Endothelial cell of umbilical vein (primary cell): Measurements from ENCODE around the gene XCL2. TPM values are rescaled to one million over a fixed set of nuclear protein-coding genes. Genes with fewer than 3 reads are reported as not detected.

Experiments used
- BruUV-seq: library from RNA; stranded (reverse); fragments of 400-500 nt; replicated peaks from 2 replicates; lab custom pipeline; 2021; lab: Mats Ljungman, UMichigan
- CTCF ChIA-PET: fragments of 300-600, 350-600 bp; sonication (Branson Sonifier 250); formaldehyde crosslinking; loops from one replicate; lab custom pipeline; 2021; ENCODE audit warnings: antibody characterized with exemption, inconsistent platforms; lab: Charles Lee
- POLR2A ChIA-PET: fragments of 300-600, 350-600 bp; sonication (Branson Sonifier 250); formaldehyde crosslinking; loops from one replicate; lab custom pipeline; 2021; ENCODE audit warnings: antibody characterized with exemption, inconsistent platforms; lab: Charles Lee
- DNase-seq: peaks from one replicate; pipeline ENCODE4 v3.0.0-alpha.2; 2011; ENCODE audit warnings: low read depth, low spot score
- FAIRE-seq: peaks from 2 replicates; lab custom pipeline; 2011; peaks lifted over from hg19 to GRCh38; lab: Jason Lieb, UNC
- H2AFZ ChIP-seq: 2 replicates; pipeline ENCODE4 v1.6.0; 2012; ENCODE audit warnings: low read depth, low read length, control low read depth, inconsistent platforms
- H3K27ac ChIP-seq: 2 replicates; pipeline ENCODE4 v1.5.1; 2011; ENCODE audit warnings: low read depth, mild to moderate bottlenecking, control low read depth, low read length, moderate library complexity; ENCODE audit not compliant: insufficient read depth
- H3K27me3 ChIP-seq, 2 experiments: 2 replicates each; pipeline versions ENCODE4 v1.6.0 to v1.6.1; 2011; ENCODE audit warnings: low read length in 2 of 2, mixed read lengths in 1 of 2; ENCODE audit not compliant: control insufficient read depth in 2 of 2, insufficient read depth in 2 of 2
- H3K36me3 ChIP-seq, 2 experiments: 2 replicates in 1 of 2; 3 replicates in 1 of 2; pipeline ENCODE4 v1.5.1; 2011; ENCODE audit warnings: low read length in 2 of 2, mild to moderate bottlenecking in 1 of 2, moderate library complexity in 1 of 2; ENCODE audit not compliant: control insufficient read depth in 2 of 2, insufficient read depth in 2 of 2; ENCODE audit errors: extremely low read depth in 1 of 2
- H3K4me1 ChIP-seq: 3 replicates; pipeline ENCODE4 v1.5.1; 2011; ENCODE audit warnings: mild to moderate bottlenecking, low read length; ENCODE audit not compliant: control insufficient read depth, insufficient read depth; ENCODE audit errors: extremely low read depth
- H3K4me2 ChIP-seq: 2 replicates; pipeline ENCODE4 v1.6.1; 2011; ENCODE audit warnings: low read length, control low read depth, mixed read lengths; ENCODE audit not compliant: insufficient read depth
- H3K4me3 ChIP-seq, 3 experiments: fragments of 200-600 bp in 1 of 3; sonication (generic), shearing (Covaris generic) in 1 of 3; replicated peaks in 1 of 3; 2 replicates each; pipeline ENCODE4 v1.5.1; 2011 to 2016; ENCODE audit warnings: control low read depth in 3 of 3, low read length in 3 of 3, mild to moderate bottlenecking in 2 of 3, inconsistent platforms in 1 of 3, low read depth in 1 of 3, moderate library complexity in 1 of 3; ENCODE audit not compliant: insufficient read depth in 1 of 3
- H3K79me2 ChIP-seq: 2 replicates; pipeline ENCODE4 v1.6.0; 2012; ENCODE audit warnings: low read length, inconsistent platforms; ENCODE audit not compliant: control insufficient read depth, insufficient read depth
- H3K9ac ChIP-seq: replicated peaks from 2 replicates; pipeline ENCODE3; 2011; ENCODE audit warnings: low read length, control low read depth; ENCODE audit not compliant: insufficient read depth; ENCODE audit errors: extremely low read depth
- H3K9me1 ChIP-seq: replicated peaks from 3 replicates; pipeline ENCODE4 v1.6.0; 2011; ENCODE audit warnings: mild to moderate bottlenecking, low read length; ENCODE audit not compliant: control insufficient read depth, insufficient read depth; ENCODE audit errors: extremely low read depth
- H3K9me3 ChIP-seq: replicated peaks from 2 replicates; pipeline ENCODE4 v1.5.1; 2012; ENCODE audit warnings: low read length, inconsistent platforms; ENCODE audit not compliant: control insufficient read depth, insufficient read depth
- H4K20me1 ChIP-seq: replicated peaks from 2 replicates; pipeline ENCODE3; 2011; ENCODE audit warnings: mild to moderate bottlenecking, low read length; ENCODE audit not compliant: control insufficient read depth, insufficient read depth; ENCODE audit errors: extremely low read depth
- CTCF ChIP-seq, 2 donors: IDR thresholded peaks; 1 replicate in 1 of 2; 2 replicates in 1 of 2; pipeline ENCODE4 v1.5.1; 2011; ENCODE audit warnings: low read length in 2 of 2, mild to moderate bottlenecking in 2 of 2, moderate library complexity in 2 of 2, control low read depth in 1 of 2, inconsistent platforms in 1 of 2, low read depth in 1 of 2; ENCODE audit not compliant: insufficient read depth in 1 of 2; ENCODE audit errors: extremely low read depth in 1 of 2
- EZH2 ChIP-seq: IDR thresholded peaks from 2 replicates; pipeline ENCODE4 v1.6.1; 2012; ENCODE audit warnings: borderline replicate concordance, low read depth, mild to moderate bottlenecking, moderate library complexity, low read length, inconsistent platforms; ENCODE audit not compliant: severe bottlenecking
- FOS ChIP-seq: IDR thresholded peaks from 2 replicates; pipeline ENCODE4 v1.6.1; 2011; ENCODE audit warnings: mild to moderate bottlenecking, low read length, moderate library complexity, borderline replicate concordance; ENCODE audit not compliant: insufficient read depth
- GATA2 ChIP-seq: IDR thresholded peaks from 2 replicates; pipeline ENCODE4 v1.7.0; 2011; ENCODE audit warnings: low read depth, mild to moderate bottlenecking, moderate library complexity, mixed read lengths, low read length; ENCODE audit not compliant: insufficient read length, insufficient read depth
- JUN ChIP-seq: IDR thresholded peaks from 2 replicates; pipeline ENCODE4 v1.6.1; 2011; ENCODE audit warnings: borderline replicate concordance, low read depth; ENCODE audit not compliant: insufficient read length, insufficient read depth
- MAX ChIP-seq: IDR thresholded peaks from 2 replicates; pipeline ENCODE4 v1.6.1; 2011; ENCODE audit not compliant: insufficient read depth, insufficient read length
- MYC ChIP-seq: IDR thresholded peaks from one replicate; pipeline ENCODE4 v1.6.1; 2011; ENCODE audit warnings: mild to moderate bottlenecking, low read depth, low read length
- POLR2A ChIP-seq: IDR thresholded peaks from 2 replicates; pipeline ENCODE4 v1.6.1; 2012; ENCODE audit warnings: low read depth, mild to moderate bottlenecking, control low read depth, low read length
- POLR2AphosphoS5 ChIP-seq: IDR thresholded peaks from 2 replicates; pipeline ENCODE4 v1.6.1; 2012; ENCODE audit warnings: low read depth, mild to moderate bottlenecking, control low read depth, low read length, moderate library complexity; ENCODE audit not compliant: insufficient read depth
- dilution Hi-C: fragments of 300-500 bp; cut with MboI; formaldehyde crosslinking; loops from one replicate; pipeline ENCODE4 v1.15.0; 2019; ENCODE audit warnings: low sequenced_read_pairs; ENCODE audit not compliant: extremely low pct_ligation_motif_present
- intact Hi-C: fragments of 100-400 bp; cut with micrococcal nuclease; formaldehyde crosslinking; loops from one replicate; pipeline ENCODE4 v1.10.0; 2022
- polyA plus RNA-seq, 4 experiments: library from polyadenylated mRNA; depleted of rRNA in 3 of 4; stranded (reverse) in 3 of 4; unstranded in 1 of 4; fragments of >200 nt; gene quantifications; 2 replicates each; pipeline versions ENCODE4 v1.2.1 to v1.2.3, GENCODE V29; 2011 to 2012; ENCODE audit warnings: missing spikeins in 1 of 4
- total RNA-seq: library from RNA; stranded (reverse); gene quantifications from 2 replicates; pipeline ENCODE4 v1.2.3, GENCODE V29; 2021

Gene XCL2
- total and polyA plus RNA-seq, 2 donors (not counting 3 experiments of a cell fraction or from before 2014, with no cell fraction given), result not detected

GRCh38 chr1:168551688-168552087, 7.9 kb upstream of the XCL2 start:
- no peak for FAIRE-seq
- Histone ChIP-seq H3K9ac (no peak overlapping the region), H3K36me3 (no peaks in the 10 kb centered on the region), H4K20me1 (no peaks in the 10 kb centered on the region), H2AFZ (no peak overlapping the region), H3K4me3 (no peak overlapping the region), H3K79me2 (no peaks in the 10 kb centered on the region), H3K27me3 (no peaks in the 10 kb centered on the region), H3K4me1 (no peaks in the 10 kb centered on the region), H3K9me3 (no peaks in the 10 kb centered on the region), H3K27ac (no peak overlapping the region), H3K9me1 (no peaks in the 10 kb centered on the region), H3K4me2 (no peak overlapping the region)
- intact Hi-C loops, result no loop called here
- dilution Hi-C loops, result no loop called here
- ChIA-PET POLR2A (no interaction called here), CTCF (no interaction called here)
- DNase-seq, result no peak
- no peak for TF ChIP-seq EZH2
- TF ChIP-seq GATA2, result no peak
- no peak for TF ChIP-seq CTCF (IDR thresholded peaks at IDR 0.05; ENCODE audit: extremely low read depth in 1 of 2, insufficient read depth in 1 of 2, low read depth in 1 of 2, low read length in 2 of 2)
- no peak for TF ChIP-seq POLR2AphosphoS5
- no peak for TF ChIP-seq MYC
- BruUV-seq, result no TSS peak

GRCh38 chr1:168550971-168551370, 7.2 kb upstream of the XCL2 start:
- Histone ChIP-seq H3K27me3 (no peaks in the 10 kb centered on the region), H3K27ac (no peak overlapping the region), H3K9ac (no peak overlapping the region), H3K36me3 (no peaks in the 10 kb centered on the region), H3K4me3 (no peak overlapping the region), H2AFZ (no peak overlapping the region), H3K4me1 (no peaks in the 10 kb centered on the region), H3K79me2 (no peaks in the 10 kb centered on the region), H3K9me1 (no peaks in the 10 kb centered on the region), H4K20me1 (no peaks in the 10 kb centered on the region), H3K9me3 (no peaks in the 10 kb centered on the region), H3K4me2 (no peak overlapping the region)
- DNase-seq (no peak), FAIRE-seq (no peak)
- intact Hi-C loops (no loop called here), dilution Hi-C loops (no loop called here)
- POLR2A ChIA-PET, result no interaction called here
- CTCF ChIA-PET, result no interaction called here
- BruUV-seq, result no TSS peak
- TF ChIP-seq GATA2 (no peak), MAX (no peak), POLR2A (no peak), MYC (no peak), EZH2 (no peak), POLR2AphosphoS5 (no peak), FOS (no peak), JUN (no peak), CTCF (IDR thresholded peaks at IDR 0.05; ENCODE audit: extremely low read depth in 1 of 2, insufficient read depth in 1 of 2, low read depth in 1 of 2, low read length in 2 of 2) (no peak)
